ENCODE data around the gene CSF2. TPM values are rescaled to one million over a fixed set of nuclear protein-coding genes. Genes with fewer than 3 reads are reported as not detected.

The CSF2 gene
- total and polyA plus RNA-seq, 2 of the 4 experiments (the other 2 are of a cell fraction) = 0.31 TPM; not detected in 1

DNA sequence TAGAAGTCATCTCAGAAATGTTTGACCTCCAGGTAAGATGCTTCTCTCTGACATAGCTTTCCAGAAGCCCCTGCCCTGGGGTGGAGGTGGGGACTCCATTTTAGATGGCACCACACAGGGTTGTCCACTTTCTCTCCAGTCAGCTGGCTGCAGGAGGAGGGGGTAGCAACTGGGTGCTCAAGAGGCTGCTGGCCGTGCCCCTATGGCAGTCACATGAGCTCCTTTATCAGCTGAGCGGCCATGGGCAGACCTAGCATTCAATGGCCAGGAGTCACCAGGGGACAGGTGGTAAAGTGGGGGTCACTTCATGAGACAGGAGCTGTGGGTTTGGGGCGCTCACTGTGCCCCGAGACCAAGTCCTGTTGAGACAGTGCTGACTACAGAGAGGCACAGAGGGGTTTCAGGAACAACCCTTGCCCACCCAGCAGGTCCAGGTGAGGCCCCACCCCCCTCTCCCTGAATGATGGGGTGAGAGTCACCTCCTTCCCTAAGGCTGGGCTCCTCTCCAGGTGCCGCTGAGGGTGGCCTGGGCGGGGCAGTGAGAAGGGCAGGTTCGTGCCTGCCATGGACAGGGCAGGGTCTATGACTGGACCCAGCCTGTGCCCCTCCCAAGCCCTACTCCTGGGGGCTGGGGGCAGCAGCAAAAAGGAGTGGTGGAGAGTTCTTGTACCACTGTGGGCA, 642 bp downstream of the CSF2 start:
- BruUV-seq (replicated peaks) = no TSS peak
- H4K20me1 ChIP-seq (ENCODE audit: insufficient read depth, low read length) = no peaks in the 10 kb centered on the region
- in situ Hi-C loops (cut with MboI; ENCODE audit: low sequenced_read_pairs) = no loop called here

More for the DNA sequence above, 642 bp downstream of the CSF2 start:
- no peak overlapping the region for H3K56ac ChIP-seq (ENCODE audit: extremely low read depth, insufficient read depth, low read length)
- dilution Hi-C loops (cut with HindIII; ENCODE audit: low sequenced_read_pairs, unreplicated experiment) (no loop called here), intact Hi-C loops (cut with micrococcal nuclease) (no loop called here)
- H2BK15ac ChIP-seq (ENCODE audit: low read depth, low read length) = peak overlapping the region; percentile 81; the same call in 2 of the 3 replicates
- no peak overlapping the region for H3K4me2 ChIP-seq (ENCODE audit: low read depth, low read length)
- H2BK20ac ChIP-seq (ENCODE audit: low read depth, low read length) = peak overlapping the region; percentile 35
- H3K9me1 ChIP-seq (ENCODE audit: insufficient read depth, low read length) = peaks cover 8% of the 10 kb centered on the region; the same call in 1 of the 2 replicates
- ATAC-seq (ENCODE audit: low read depth) (no peak), DNase-seq (no peak)
- H3K4me3 ChIP-seq (ENCODE audit: insufficient read depth, low read depth, low read length) = no peak overlapping the region
- no peaks in the 10 kb centered on the region for H3K27me3 ChIP-seq (ENCODE audit: control insufficient read depth, insufficient read depth, low read length)
- H3K18ac ChIP-seq (ENCODE audit: low read depth, low read length) = no peak overlapping the region
- H2BK120ac ChIP-seq (ENCODE audit: low read depth, low read length) = peak overlapping the region; percentile 56; the same call in 1 of the 2 replicates
- peak overlapping the region; percentile 80 for H2AK9ac ChIP-seq (replicated peaks; ENCODE audit: low read depth, low read length, poor library complexity)
- peak overlapping the region in 1 of 2 experiments; percentile 5; a peak in 2 of 4 replicates for H4K8ac ChIP-seq (ENCODE audit: low read depth in 2 of 2, low read length in 2 of 2)
- H3K14ac ChIP-seq (replicated peaks; ENCODE audit: low read depth, low read length) = no peak overlapping the region; the same call in 1 of the 2 replicates
- no peaks in the 10 kb centered on the region for H3K36me3 ChIP-seq (ENCODE audit: control insufficient read depth, insufficient read depth, low read length)
- no CpG with 5 or more reads among the region's 7 CpGs for WGBS, 2 experiments (ENCODE audit: extremely low coverage in 2 of 2, insufficient read length in 1 of 2)
- no peak overlapping the region; the same call in 1 of the 2 replicates for H4K5ac ChIP-seq (ENCODE audit: low read depth, low read length)
- peak overlapping the region; percentile 9; the same call in 1 of the 2 replicates for H4K91ac ChIP-seq (ENCODE audit: insufficient read depth, low read depth, low read length)
- peak overlapping the region; percentile 33 for H3K4ac ChIP-seq (ENCODE audit: low read depth, low read length)
- peak overlapping the region; percentile 71 for H2AK5ac ChIP-seq (ENCODE audit: low read depth, low read length)
- H3K27ac ChIP-seq (ENCODE audit: insufficient read depth, low read length) = no peak overlapping the region
- H3K79me1 ChIP-seq (ENCODE audit: low read depth in 1 of 2, low read length in 2 of 2) = no peaks in the 10 kb centered on the region
- no peak overlapping the region for H3K23ac ChIP-seq (ENCODE audit: low read depth, low read length)
- POLR2A ChIA-PET (ENCODE audit: unreplicated experiment) = no interaction called here
- peak overlapping the region; percentile 5 for H2AFZ ChIP-seq (replicated peaks; ENCODE audit: low read length, poor library complexity)
- TF ChIP-seq MAFK (IDR thresholded peaks at IDR 0.05; ENCODE audit: low read depth, low read length) = no peak
- no peak for TF ChIP-seq MXI1 (IDR thresholded peaks at IDR 0.05; ENCODE audit: borderline replicate concordance, low read depth, low read length)
- no peak for TF ChIP-seq SMC3 (IDR thresholded peaks at IDR 0.05; ENCODE audit: low read depth, low read length)
- no peak for TF ChIP-seq CHD1 (IDR thresholded peaks at IDR 0.05; ENCODE audit: low read depth, low read length)
- no peak for TF ChIP-seq RAD21 (IDR thresholded peaks at IDR 0.05; ENCODE audit: low read length)
- TF ChIP-seq, protein P1, sequence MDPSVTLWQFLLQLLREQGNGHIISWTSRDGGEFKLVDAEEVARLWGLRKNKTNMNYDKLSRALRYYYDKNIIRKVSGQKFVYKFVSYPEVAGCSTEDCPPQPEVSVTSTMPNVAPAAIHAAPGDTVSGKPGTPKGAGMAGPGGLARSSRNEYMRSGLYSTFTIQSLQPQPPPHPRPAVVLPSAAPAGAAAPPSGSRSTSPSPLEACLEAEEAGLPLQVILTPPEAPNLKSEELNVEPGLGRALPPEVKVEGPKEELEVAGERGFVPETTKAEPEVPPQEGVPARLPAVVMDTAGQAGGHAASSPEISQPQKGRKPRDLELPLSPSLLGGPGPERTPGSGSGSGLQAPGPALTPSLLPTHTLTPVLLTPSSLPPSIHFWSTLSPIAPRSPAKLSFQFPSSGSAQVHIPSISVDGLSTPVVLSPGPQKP (IDR thresholded peaks at IDR 0.05; ENCODE audit: borderline replicate concordance, low read depth, low read length) = no peak
- no peak for TF ChIP-seq POLR2A (IDR thresholded peaks at IDR 0.05; ENCODE audit: low read depth, low read length)
- no peak for TF ChIP-seq MAZ (IDR thresholded peaks at IDR 0.05; ENCODE audit: borderline replicate concordance, low read depth, low read length)
- no peak for TF ChIP-seq NFE2L2 (IDR thresholded peaks at IDR 0.05; ENCODE audit: low read depth, low read length)
- TF ChIP-seq, protein P2, sequence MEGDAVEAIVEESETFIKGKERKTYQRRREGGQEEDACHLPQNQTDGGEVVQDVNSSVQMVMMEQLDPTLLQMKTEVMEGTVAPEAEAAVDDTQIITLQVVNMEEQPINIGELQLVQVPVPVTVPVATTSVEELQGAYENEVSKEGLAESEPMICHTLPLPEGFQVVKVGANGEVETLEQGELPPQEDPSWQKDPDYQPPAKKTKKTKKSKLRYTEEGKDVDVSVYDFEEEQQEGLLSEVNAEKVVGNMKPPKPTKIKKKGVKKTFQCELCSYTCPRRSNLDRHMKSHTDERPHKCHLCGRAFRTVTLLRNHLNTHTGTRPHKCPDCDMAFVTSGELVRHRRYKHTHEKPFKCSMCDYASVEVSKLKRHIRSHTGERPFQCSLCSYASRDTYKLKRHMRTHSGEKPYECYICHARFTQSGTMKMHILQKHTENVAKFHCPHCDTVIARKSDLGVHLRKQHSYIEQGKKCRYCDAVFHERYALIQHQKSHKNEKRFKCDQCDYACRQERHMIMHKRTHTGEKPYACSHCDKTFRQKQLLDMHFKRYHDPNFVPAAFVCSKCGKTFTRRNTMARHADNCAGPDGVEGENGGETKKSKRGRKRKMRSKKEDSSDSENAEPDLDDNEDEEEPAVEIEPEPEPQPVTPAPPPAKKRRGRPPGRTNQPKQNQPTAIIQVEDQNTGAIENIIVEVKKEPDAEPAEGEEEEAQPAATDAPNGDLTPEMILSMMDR (conservative IDR thresholded peaks at IDR 0.05; ENCODE audit: low read depth, low read length) = no peak
- TF ChIP-seq RFX5 (IDR thresholded peaks at IDR 0.05; ENCODE audit: low read depth, low read length) = no peak
- TF ChIP-seq, protein P3, sequence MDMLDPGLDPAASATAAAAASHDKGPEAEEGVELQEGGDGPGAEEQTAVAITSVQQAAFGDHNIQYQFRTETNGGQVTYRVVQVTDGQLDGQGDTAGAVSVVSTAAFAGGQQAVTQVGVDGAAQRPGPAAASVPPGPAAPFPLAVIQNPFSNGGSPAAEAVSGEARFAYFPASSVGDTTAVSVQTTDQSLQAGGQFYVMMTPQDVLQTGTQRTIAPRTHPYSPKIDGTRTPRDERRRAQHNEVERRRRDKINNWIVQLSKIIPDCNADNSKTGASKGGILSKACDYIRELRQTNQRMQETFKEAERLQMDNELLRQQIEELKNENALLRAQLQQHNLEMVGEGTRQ (IDR thresholded peaks at IDR 0.05; ENCODE audit: low read depth, low read length) = no peak
- no peak for TF ChIP-seq FOS (IDR thresholded peaks at IDR 0.05; ENCODE audit: low read depth, low read length)
- no peak for TF ChIP-seq CEBPB (IDR thresholded peaks at IDR 0.05; ENCODE audit: low read depth, low read length)
- no peak overlapping the region for H2BK5ac ChIP-seq (ENCODE audit: low read depth, low read length, poor library complexity, severe bottlenecking)
- CTCF ChIA-PET = no interaction called here
- no peaks in the 10 kb centered on the region for H3K9me3 ChIP-seq (ENCODE audit: control insufficient read depth, insufficient read depth, low read length)
- no peak overlapping the region for H3K9ac ChIP-seq (ENCODE audit: low read depth, low read length)
- H3K4me1 ChIP-seq (ENCODE audit: control insufficient read depth, insufficient read depth, low read length) = peaks cover 10% of the 10 kb centered on the region
